ENCODE results near the gene EVPL. TPM values are rescaled to one million over a fixed set of nuclear protein-coding genes. Genes with fewer than 3 reads are reported as not detected.

Gene EVPL
- total RNA-seq, 1 donor from 2014 or later, result 31.9 TPM

- Mint-ChIP-seq H3K4me3 (no peak overlapping the region), H3K36me3 (no peaks in the 10 kb centered on the region), H3K9me3 (no peaks in the 10 kb centered on the region), H3K27ac (no peak overlapping the region), H3K27me3 (no peaks in the 10 kb centered on the region), H3K4me1 (ENCODE audit: unreplicated experiment) (peaks cover 9% of the 10 kb centered on the region)
- TF ChIP-seq CTCF (conservative IDR thresholded peaks at IDR 0.05), result no peak
- DNase-seq (ENCODE audit: extremely low spot score, unreplicated experiment), result no peak
Observed at GRCh38 chr17:76024353-76024752, 2.8 kb downstream of the EVPL start.

DNA sequence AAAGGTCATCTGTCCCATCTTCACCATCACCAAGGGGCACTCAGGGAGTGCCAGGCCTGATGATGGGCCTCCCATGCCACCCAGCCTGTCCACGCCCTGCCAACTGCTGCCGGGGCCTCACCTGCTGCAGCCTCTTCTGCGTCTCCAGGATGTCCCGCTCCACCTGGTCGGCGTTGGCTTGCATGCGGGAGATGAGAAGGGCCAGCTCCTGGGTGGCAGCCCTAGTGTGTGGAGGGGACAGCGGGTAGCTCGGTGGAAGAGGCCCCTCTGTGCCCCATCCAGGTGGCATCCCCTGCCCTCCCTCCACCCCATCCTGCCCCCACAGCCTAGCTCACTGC is 3.2 kb downstream of the EVPL start:
- H3K9me3 Mint-ChIP-seq, result no peaks in the 10 kb centered on the region
- TF ChIP-seq CTCF (conservative IDR thresholded peaks at IDR 0.05), result no peak

DNA sequence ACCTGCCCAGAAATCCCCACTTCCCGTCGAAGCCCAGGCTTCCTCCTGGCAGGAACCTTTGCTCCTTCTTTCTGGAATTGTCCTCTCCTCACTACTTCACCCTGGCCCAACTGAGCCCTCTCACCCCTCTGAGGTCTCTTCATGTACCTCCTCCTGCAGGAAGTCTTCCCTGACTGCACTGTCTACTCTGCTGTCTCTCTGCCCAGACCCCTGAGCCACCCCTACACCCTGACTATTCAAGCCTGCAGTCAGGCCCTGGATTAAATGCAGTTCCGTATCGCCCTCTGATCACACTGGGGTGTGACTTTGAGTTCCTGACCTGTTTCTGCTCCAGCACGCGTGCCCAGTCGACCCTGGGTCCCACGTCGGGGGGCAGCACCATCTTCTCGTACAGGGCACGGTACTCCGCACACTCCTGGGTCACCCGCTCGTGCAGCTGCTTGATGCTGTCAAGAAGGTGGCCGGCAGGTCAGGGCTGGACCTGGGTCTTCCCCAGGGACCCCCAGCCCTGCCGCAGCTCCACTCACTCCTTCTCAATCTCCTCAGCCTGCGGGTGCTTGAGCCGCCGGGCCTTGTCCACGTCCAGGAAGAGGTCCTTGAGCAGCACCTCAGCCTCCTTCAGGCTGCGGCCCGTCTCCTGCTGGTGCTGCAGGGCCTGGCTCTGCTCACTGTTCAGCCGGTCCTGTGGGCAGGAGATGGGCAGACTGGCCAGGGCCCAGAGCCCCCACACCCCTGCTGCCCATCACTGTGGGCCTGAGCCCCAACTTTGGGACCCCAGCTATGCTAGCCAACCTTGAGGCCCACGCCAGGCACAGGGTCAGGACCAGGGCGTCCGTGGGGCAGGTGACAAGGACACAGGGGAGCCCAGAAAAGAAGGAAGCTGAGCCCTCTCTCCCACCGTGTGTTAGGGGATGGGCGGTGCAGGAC is 3.9 kb downstream of the EVPL start:
- no peaks in the 10 kb centered on the region for H3K27me3 Mint-ChIP-seq
- TF ChIP-seq CTCF (conservative IDR thresholded peaks at IDR 0.05), result no peak
- no peak for DNase-seq (ENCODE audit: extremely low spot score, unreplicated experiment)
- no peaks in the 10 kb centered on the region for H3K36me3 Mint-ChIP-seq
- peaks cover 8% of the 10 kb centered on the region for H3K4me1 Mint-ChIP-seq (ENCODE audit: unreplicated experiment)
- no peak overlapping the region for H3K4me3 Mint-ChIP-seq
- H3K27ac Mint-ChIP-seq, result no peak overlapping the region
- H3K9me3 Mint-ChIP-seq, result no peaks in the 10 kb centered on the region

More for the DNA sequence above, 3.2 kb downstream of the EVPL start:
- Mint-ChIP-seq H3K27me3 (no peaks in the 10 kb centered on the region), H3K27ac (no peak overlapping the region), H3K4me3 (no peak overlapping the region), H3K36me3 (no peaks in the 10 kb centered on the region), H3K4me1 (ENCODE audit: unreplicated experiment) (peaks cover 8% of the 10 kb centered on the region)
- no peak for DNase-seq (ENCODE audit: extremely low spot score, unreplicated experiment)

DNA sequence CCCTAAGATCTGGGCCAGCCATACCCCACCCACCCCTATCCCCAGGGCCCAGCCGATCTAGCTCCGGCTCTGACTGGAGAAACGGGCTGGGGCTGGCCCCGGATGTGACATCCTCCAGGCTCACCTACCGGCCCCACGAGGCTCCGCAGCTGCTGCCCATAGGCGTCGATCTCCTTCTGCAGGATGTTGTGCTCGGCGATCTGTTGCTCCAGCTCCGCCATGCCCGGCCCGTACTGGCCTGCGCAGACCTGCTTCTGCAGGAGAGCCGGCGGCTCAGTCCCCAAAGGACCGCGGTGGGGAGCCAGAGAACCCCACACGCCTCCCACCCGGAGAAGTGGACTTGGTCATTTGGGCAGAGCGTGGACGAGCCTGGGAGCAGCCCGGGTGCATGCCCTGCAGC is 4.8 kb downstream of the EVPL start:
- DNase-seq (ENCODE audit: extremely low spot score, unreplicated experiment), result no peak
- Mint-ChIP-seq H3K9me3 (no peaks in the 10 kb centered on the region), H3K27ac (no peak overlapping the region), H3K36me3 (no peaks in the 10 kb centered on the region), H3K4me1 (ENCODE audit: unreplicated experiment) (peaks cover 5% of the 10 kb centered on the region), H3K27me3 (no peaks in the 10 kb centered on the region), H3K4me3 (no peak overlapping the region)
- TF ChIP-seq CTCF (conservative IDR thresholded peaks at IDR 0.05), result no peak

DNA sequence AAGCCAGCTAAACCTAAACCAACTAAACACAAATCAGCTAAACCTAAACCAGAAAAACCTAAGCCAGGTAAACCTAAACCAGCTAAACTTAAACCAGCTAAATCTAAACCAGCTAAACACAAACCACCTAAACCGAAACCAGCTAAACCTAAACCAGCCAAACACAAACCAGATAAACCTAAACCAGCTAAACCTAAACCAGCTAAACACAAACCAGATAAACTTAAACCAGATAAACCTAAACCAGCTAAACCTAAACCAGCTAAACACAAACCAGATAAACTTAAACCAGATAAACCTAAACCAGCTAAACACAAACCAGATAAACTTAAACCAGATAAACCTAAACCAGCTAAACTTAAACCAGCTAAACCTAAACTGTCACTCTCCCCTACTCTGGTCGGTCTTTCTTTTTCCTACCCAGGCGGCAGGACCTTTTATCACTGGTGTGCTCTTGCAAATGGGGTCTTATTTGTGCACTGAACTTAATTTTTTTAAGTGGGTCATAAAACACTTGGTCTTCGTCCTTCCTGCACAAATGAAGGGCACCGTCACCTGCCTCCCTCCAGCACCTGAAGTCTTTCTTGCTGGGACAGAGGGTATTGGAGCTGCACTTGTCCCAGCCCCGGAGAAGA is 7.2 kb downstream of the EVPL start:
- no peak for DNase-seq (ENCODE audit: extremely low spot score, unreplicated experiment)
- no peaks in the 10 kb centered on the region for H3K9me3 Mint-ChIP-seq
- TF ChIP-seq CTCF (conservative IDR thresholded peaks at IDR 0.05), result no peak
- peaks cover 5% of the 10 kb centered on the region for H3K4me1 Mint-ChIP-seq (ENCODE audit: unreplicated experiment)
- no peaks in the 10 kb centered on the region for H3K27me3 Mint-ChIP-seq
- H3K4me3 Mint-ChIP-seq, result no peak overlapping the region
- no peaks in the 10 kb centered on the region for H3K36me3 Mint-ChIP-seq
- no peak overlapping the region for H3K27ac Mint-ChIP-seq

Data from type B pancreatic cell (in vitro differentiated cells).